Activated T-cell treated with anti-CD3 and anti-CD28 coated beads for 48 hours (primary cell): Measurements from ENCODE around the gene SMIM27.
"Not testable (repeated sequence)": the region's sequence is repeated elsewhere in the genome, so short reads cannot be mapped to it uniquely, and the experiment has no call there.

Experiments used
- DNase-seq: peaks from one replicate; pipeline ENCODE4 v3.0.0-alpha.2; 2020; ENCODE audit warnings: low read depth

The SMIM27 gene

GRCh38 chr9:32599021-32599420 is 46.9 kb downstream of the SMIM27 start:
- not testable (repeated sequence) for DNase-seq
